Vagina (tissue), 2 donors: Measurements from ENCODE around the gene SUPT20HL2.

ENCODE experiments used
- CTCF ChIP-seq, 3 experiments: fragments of 450-650 bp in 2 of 3; fragments of 200-600 bp in 1 of 3; sonication (generic) in 1 of 3; IDR thresholded peaks; one replicate each; pipeline ENCODE4 v1.5.1; 2017 to 2019; ENCODE audit warnings: antibody characterized with exemption in 3 of 3, mild to moderate bottlenecking in 2 of 3, moderate library complexity in 2 of 3
- POLR2A ChIP-seq, 2 donors: fragments of 450-650 bp; IDR thresholded peaks; one replicate each; pipeline ENCODE4 v1.6.1; 2017; ENCODE audit warnings: antibody characterized with exemption in 2 of 2, mild to moderate bottlenecking in 2 of 2, moderate library complexity in 2 of 2
- POLR2AphosphoS5 ChIP-seq, 2 donors: sonication (generic); formaldehyde crosslinking; IDR thresholded peaks; one replicate each; pipeline ENCODE4 v1.9.0; 2017; ENCODE audit warnings: antibody characterized with exemption in 2 of 2, mild to moderate bottlenecking in 2 of 2, low read depth in 1 of 2; ENCODE audit not compliant: insufficient read depth in 1 of 2

GRCh38 chrX:24340501-24340900, 26.6 kb upstream of the SUPT20HL2 start:
- TF ChIP-seq POLR2A (IDR thresholded peaks at IDR 0.05) (no peak), CTCF (IDR thresholded peaks at IDR 0.05) (no peak), POLR2AphosphoS5 (IDR thresholded peaks at IDR 0.05; ENCODE audit: insufficient read depth in 1 of 2, low read depth in 1 of 2) (no peak)
